Measurements from ENCODE around the gene MCM3AP. TPM values are rescaled to one million over a fixed set of nuclear protein-coding genes. Genes with fewer than 3 reads are reported as not detected.
A peak's percentile ranks its signal among the peaks of the same experiment; 100 is the strongest.

The MCM3AP gene
- total RNA-seq: 63.6 and 64.8 TPM in 2 replicates

DNA sequence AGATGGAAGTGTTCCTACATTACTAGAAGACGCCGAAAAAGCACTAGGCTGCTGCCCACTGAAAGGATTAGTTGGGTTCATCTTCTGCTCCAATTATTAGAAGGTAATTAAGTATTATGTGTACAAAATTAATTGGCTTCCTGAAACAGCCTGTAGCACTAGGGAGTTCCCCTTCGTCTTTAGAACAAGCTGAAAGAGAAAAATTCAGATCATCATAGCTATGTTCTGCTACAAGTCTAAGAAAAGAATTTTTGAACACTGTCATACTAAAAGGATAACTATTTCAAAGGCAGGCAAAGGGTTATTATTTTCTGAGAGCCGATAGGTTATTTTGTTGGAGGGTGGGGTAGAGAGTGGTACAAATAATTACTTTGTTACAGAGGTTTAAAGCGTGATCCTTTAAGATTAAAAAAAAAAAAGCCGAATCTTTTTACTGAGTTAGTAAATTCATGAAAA lies at the start of gene MCM3AP:
TSS of gene MCM3AP (minus strand) at position 406 of the 456 bp plus-strand sequence. CDS start at position 81, 325 bp downstream.
- Histone ChIP-seq H3K4me3 (ENCODE audit: insufficient read depth, low read length) (peak within 1 kb of the TSS; percentile 93), H2AFZ (ENCODE audit: low read length) (peak within 1 kb of the TSS; percentile 85), H4K20me1 (ENCODE audit: insufficient read depth, low read length) (peaks cover 27% of the 10 kb centered on the region), H3K4me1 (ENCODE audit: insufficient read depth, low read length) (peaks cover 33% of the 10 kb centered on the region), H3K36me3 (ENCODE audit: insufficient read depth, low read length) (peaks cover 30% of the 10 kb centered on the region), H3K9me3 (ENCODE audit: low read depth, low read length) (no peaks in the 10 kb centered on the region), H3K27me3 (ENCODE audit: insufficient read depth, low read length) (no peaks in the 10 kb centered on the region), H3K79me2 (ENCODE audit: insufficient read depth, low read length) (peaks cover 62% of the 10 kb centered on the region), H3K27ac (ENCODE audit: low read depth, low read length) (peak within 1 kb of the TSS; percentile 81), H3K4me2 (ENCODE audit: insufficient read depth, low read length) (peak within 1 kb of the TSS; percentile 91)
- DNase-seq (ENCODE audit: insufficient read length, low spot score, missing footprints): no peak
- TF ChIP-seq, protein P1, sequence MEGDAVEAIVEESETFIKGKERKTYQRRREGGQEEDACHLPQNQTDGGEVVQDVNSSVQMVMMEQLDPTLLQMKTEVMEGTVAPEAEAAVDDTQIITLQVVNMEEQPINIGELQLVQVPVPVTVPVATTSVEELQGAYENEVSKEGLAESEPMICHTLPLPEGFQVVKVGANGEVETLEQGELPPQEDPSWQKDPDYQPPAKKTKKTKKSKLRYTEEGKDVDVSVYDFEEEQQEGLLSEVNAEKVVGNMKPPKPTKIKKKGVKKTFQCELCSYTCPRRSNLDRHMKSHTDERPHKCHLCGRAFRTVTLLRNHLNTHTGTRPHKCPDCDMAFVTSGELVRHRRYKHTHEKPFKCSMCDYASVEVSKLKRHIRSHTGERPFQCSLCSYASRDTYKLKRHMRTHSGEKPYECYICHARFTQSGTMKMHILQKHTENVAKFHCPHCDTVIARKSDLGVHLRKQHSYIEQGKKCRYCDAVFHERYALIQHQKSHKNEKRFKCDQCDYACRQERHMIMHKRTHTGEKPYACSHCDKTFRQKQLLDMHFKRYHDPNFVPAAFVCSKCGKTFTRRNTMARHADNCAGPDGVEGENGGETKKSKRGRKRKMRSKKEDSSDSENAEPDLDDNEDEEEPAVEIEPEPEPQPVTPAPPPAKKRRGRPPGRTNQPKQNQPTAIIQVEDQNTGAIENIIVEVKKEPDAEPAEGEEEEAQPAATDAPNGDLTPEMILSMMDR (IDR thresholded peaks at IDR 0.05; ENCODE audit: extremely low read depth, low read depth, low read length): no peak

DNA sequence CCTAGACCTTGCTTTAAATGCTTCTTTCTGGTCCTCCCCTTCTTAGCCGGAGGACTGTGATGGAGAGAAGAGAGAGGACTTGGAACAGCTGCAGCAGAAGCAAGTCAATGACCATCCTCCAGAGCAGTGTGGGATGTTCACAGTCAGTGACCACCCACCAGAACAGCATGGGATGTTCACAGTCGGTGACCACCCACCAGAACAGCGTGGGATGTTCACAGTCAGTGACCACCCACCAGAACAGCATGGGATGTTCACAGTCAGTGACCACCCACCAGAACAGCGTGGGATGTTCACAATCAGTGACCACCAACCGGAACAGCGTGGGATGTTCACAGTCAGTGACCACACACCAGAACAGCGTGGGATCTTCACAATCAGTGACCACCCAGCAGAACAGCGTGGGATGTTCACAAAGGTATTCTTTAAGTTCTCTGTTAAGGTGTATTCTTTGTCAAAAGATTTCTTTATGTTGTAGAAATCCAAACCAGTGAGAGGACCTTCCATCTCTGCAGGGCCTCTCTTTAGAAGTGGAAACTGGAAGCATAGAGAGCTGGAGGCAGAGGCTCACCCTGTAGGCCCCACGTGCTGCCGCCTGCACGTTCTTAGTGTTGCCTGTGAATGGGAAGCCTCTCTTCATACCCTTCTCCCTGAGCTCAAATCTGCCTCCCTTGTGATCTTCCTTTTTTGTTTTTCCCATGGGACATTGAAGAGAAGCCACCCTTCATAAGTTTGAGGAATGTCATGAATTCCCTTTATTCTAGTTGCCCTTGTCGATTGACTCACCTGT lies 49.1 kb upstream of the MCM3AP start:
- no peak overlapping the region for H3K4me2 ChIP-seq (ENCODE audit: insufficient read depth, low read length)
- peaks cover 7% of the 10 kb centered on the region for H4K20me1 ChIP-seq (ENCODE audit: insufficient read depth, low read length)
- H3K27ac ChIP-seq (ENCODE audit: low read depth, low read length): no peak overlapping the region
- peaks cover 14% of the 10 kb centered on the region for H3K4me1 ChIP-seq (ENCODE audit: insufficient read depth, low read length)
- no peak overlapping the region for H2AFZ ChIP-seq (ENCODE audit: low read length)
- H3K9me3 ChIP-seq (ENCODE audit: low read depth, low read length): no peaks in the 10 kb centered on the region
- TF ChIP-seq, protein P1 (IDR thresholded peaks at IDR 0.05; ENCODE audit: extremely low read depth, low read depth, low read length): no peak
- H3K36me3 ChIP-seq (ENCODE audit: insufficient read depth, low read length): peaks cover 52% of the 10 kb centered on the region
- no peak overlapping the region for H3K4me3 ChIP-seq (ENCODE audit: insufficient read depth, low read length)
- H3K79me2 ChIP-seq (ENCODE audit: insufficient read depth, low read length): peaks cover 47% of the 10 kb centered on the region
- no peaks in the 10 kb centered on the region for H3K27me3 ChIP-seq (ENCODE audit: insufficient read depth, low read length)
- peak; percentile 13 for DNase-seq (ENCODE audit: insufficient read length, low spot score, missing footprints)

DNA sequence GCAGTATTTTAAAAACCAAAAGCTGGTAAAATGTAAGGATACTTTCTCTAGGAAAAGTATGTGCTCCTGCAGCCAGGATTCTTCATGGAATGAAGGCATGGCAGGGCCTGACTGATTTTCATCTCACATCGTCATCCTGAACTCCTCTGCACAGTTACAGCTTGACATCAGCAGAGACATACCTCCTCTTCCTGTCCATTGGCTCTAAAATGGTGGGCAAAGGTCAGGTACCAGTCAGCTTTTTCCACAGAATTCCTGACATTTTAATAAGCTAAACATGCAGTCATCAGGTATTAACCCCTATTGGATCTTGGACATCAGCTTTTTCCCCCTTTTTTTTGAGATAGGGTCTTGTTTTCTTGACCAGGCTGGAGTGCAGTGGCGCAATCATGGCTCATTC lies 44.4 kb upstream of the MCM3AP start:
- peaks cover 31% of the 10 kb centered on the region for H3K36me3 ChIP-seq (ENCODE audit: insufficient read depth, low read length)
- TF ChIP-seq, protein P1 (IDR thresholded peaks at IDR 0.05; ENCODE audit: extremely low read depth, low read depth, low read length): no peak
- no peaks in the 10 kb centered on the region for H3K9me3 ChIP-seq (ENCODE audit: low read depth, low read length)
- no peak overlapping the region for H3K27ac ChIP-seq (ENCODE audit: low read depth, low read length)
- peak; percentile 53 for DNase-seq (ENCODE audit: insufficient read length, low spot score, missing footprints)
- H2AFZ ChIP-seq (ENCODE audit: low read length): no peak overlapping the region
- peaks cover 22% of the 10 kb centered on the region for H3K4me1 ChIP-seq (ENCODE audit: insufficient read depth, low read length)
- H3K4me3 ChIP-seq (ENCODE audit: insufficient read depth, low read length): no peak overlapping the region
- H3K27me3 ChIP-seq (ENCODE audit: insufficient read depth, low read length): no peaks in the 10 kb centered on the region
- H3K79me2 ChIP-seq (ENCODE audit: insufficient read depth, low read length): peaks cover 67% of the 10 kb centered on the region
- H3K4me2 ChIP-seq (ENCODE audit: insufficient read depth, low read length): no peak overlapping the region
- H4K20me1 ChIP-seq (ENCODE audit: insufficient read depth, low read length): peaks cover 3% of the 10 kb centered on the region

DNA sequence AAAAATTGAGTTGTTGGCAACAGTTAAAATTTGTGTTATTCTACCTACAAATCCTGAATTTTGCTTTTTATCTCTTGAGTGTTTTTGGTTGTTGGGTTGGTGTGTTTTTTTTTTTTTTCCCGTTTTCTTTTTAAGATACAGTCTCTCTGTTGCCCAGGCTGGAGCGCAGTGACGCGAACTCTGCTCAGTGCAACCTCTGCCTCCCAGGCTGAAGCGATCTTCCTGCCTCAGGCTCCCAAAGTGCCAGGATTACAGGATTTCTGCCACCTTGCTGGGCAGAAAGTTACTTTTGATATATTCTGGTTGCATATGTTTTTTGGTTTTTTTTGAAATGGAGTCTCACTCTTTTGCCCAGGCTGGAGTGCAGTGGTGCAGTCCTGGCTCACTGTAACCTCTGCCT lies 42.7 kb upstream of the MCM3AP start:
- Histone ChIP-seq H2AFZ (ENCODE audit: low read length) (no peak overlapping the region), H3K4me2 (ENCODE audit: insufficient read depth, low read length) (no peak overlapping the region), H3K79me2 (ENCODE audit: insufficient read depth, low read length) (peaks cover 59% of the 10 kb centered on the region), H3K4me1 (ENCODE audit: insufficient read depth, low read length) (peaks cover 21% of the 10 kb centered on the region), H3K36me3 (ENCODE audit: insufficient read depth, low read length) (peaks cover 23% of the 10 kb centered on the region), H3K27me3 (ENCODE audit: insufficient read depth, low read length) (no peaks in the 10 kb centered on the region), H3K9me3 (ENCODE audit: low read depth, low read length) (no peaks in the 10 kb centered on the region), H3K4me3 (ENCODE audit: insufficient read depth, low read length) (no peak overlapping the region), H4K20me1 (ENCODE audit: insufficient read depth, low read length) (no peaks in the 10 kb centered on the region), H3K27ac (ENCODE audit: low read depth, low read length) (no peak overlapping the region)
- TF ChIP-seq, protein P1 (IDR thresholded peaks at IDR 0.05; ENCODE audit: extremely low read depth, low read depth, low read length): no peak
- no peak for DNase-seq (ENCODE audit: insufficient read length, low spot score, missing footprints)
